GM19467 (cell line): ENCODE measurements around the gene ACP1.

Source experiments
- ATAC-seq: cut with Tn5 transposase; IDR thresholded peaks from one replicate; pipeline ENCODE4 v1.9.1; 2021; ENCODE audit warnings: mild to moderate bottlenecking, moderate library complexity; ENCODE audit not compliant: unreplicated experiment

ACP1 gene

GRCh38 chr2:279956-280649 lies 15.4 kb downstream of the ACP1 start:
- ATAC-seq: no peak

GRCh38 chr2:280650-281110 lies 15.9 kb downstream of the ACP1 start:
- no peak for ATAC-seq

GRCh38 chr2:281381-281780 lies 16.6 kb downstream of the ACP1 start:
- no peak for ATAC-seq

- no peak for ATAC-seq
These were observed 17.9 kb downstream of the ACP1 start for GRCh38 chr2:282371-283263.

- no peak for ATAC-seq
These were observed 19.4 kb downstream of the ACP1 start for GRCh38 chr2:283996-284794.

GRCh38 chr2:284896-285492 lies 20.2 kb downstream of the ACP1 start:
- no peak for ATAC-seq

GRCh38 chr2:285531-285930 lies 20.8 kb downstream of the ACP1 start:
- no peak for ATAC-seq

- ATAC-seq: no peak
These were observed 21.3 kb downstream of the ACP1 start for GRCh38 chr2:286035-286434.

GRCh38 chr2:286774-287392 lies 22.1 kb downstream of the ACP1 start:
- ATAC-seq: no peak

- ATAC-seq: no peak
These were observed 22.7 kb downstream of the ACP1 start for GRCh38 chr2:287471-287885.

- ATAC-seq: no peak
These were observed 23.4 kb downstream of the ACP1 start, which contains the start of gene ALKAL2 for GRCh38 chr2:287911-288757. Gene ALKAL2, minus strand, starts transcription at chr2:288091. Its CDS starts 256 bp downstream, at chr2:287835.

- ATAC-seq: no peak
These were observed 24.1 kb downstream of the ACP1 start for GRCh38 chr2:288758-289361.

- no peak for ATAC-seq
These were observed 24.8 kb downstream of the ACP1 start for GRCh38 chr2:289362-290089.

- ATAC-seq: no peak
These were observed 25.5 kb downstream of the ACP1 start for GRCh38 chr2:290090-290722.

- no peak for ATAC-seq
These were observed 30.3 kb downstream of the ACP1 start for GRCh38 chr2:295090-295489.

GRCh38 chr2:296354-296753 lies 31.6 kb downstream of the ACP1 start:
- ATAC-seq: no peak

GRCh38 chr2:305366-305765 lies 40.6 kb downstream of the ACP1 start:
- ATAC-seq: no peak
